ENCODE measurements around the gene PBX1. TPM values are rescaled to one million over a fixed set of nuclear protein-coding genes. Genes with fewer than 3 reads are reported as not detected.

Gene PBX1
- total and polyA plus RNA-seq, 2 of the 4 experiments (the other 2 are of a cell fraction) = 13.9 to 17.9 TPM

DNA sequence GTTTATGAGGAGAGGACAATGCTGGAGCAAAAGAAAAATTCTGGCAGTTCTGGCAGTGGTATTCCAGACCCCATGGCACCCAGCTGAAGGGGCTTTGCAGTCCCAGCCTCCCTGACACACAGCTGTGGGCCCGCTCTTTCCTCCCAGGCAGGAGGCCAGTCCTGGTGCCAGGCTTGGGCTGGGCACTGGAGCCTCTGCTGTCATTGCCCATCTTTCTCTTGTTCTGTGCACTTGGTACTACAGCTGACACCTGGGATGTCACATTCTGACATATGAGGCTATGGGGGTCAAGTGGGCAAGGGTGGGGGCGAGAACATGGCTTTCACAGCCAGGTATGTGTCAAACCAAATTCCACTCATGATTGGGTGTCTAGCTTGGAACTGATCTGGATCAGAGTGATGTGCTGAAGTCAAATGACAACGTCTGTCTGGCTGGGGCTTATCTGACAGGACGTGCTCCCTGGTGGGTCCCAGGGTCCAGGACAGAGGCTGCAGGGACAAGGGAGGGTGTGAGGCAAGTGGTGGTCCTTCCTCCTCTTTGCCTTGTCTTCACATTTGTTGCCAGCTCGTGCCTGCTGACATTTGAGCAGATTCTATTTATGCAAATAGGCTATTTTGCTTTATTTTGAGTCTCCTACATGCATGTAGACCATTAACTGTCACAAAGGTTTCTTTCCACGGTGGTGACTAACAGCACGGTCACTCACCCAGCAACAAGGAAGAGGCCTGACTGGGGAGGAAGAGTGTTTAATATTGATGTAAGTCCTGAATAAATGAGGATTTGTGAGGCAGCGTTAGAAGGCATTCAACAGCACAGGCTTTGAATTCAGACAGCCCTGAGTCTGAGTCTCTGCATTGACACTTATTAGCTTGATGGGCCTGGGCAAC is 336.3 kb downstream of the PBX1 start:
- no peak overlapping the region for H2BK5ac ChIP-seq (ENCODE audit: low read depth, low read length, poor library complexity, severe bottlenecking)
- no peaks in the 10 kb centered on the region for H3K79me1 ChIP-seq (ENCODE audit: low read depth in 1 of 2, low read length in 2 of 2)
- no peaks in the 10 kb centered on the region for H3K27me3 ChIP-seq (ENCODE audit: control insufficient read depth, insufficient read depth, low read length)
- dilution Hi-C loops (cut with HindIII; ENCODE audit: low sequenced_read_pairs, unreplicated experiment) (no loop called here), intact Hi-C loops (cut with micrococcal nuclease) (no loop called here), in situ Hi-C loops (cut with MboI; ENCODE audit: low sequenced_read_pairs) (no loop called here)
- no peak overlapping the region for H2BK20ac ChIP-seq (ENCODE audit: low read depth, low read length)
- H2BK15ac ChIP-seq (ENCODE audit: low read depth, low read length) = no peak overlapping the region
- H3K9me1 ChIP-seq (ENCODE audit: insufficient read depth, low read length) = no peaks in the 10 kb centered on the region
- no peak overlapping the region for H3K23ac ChIP-seq (ENCODE audit: low read depth, low read length)
- no peaks in the 10 kb centered on the region for H3K4me1 ChIP-seq (ENCODE audit: control insufficient read depth, insufficient read depth, low read length)
- no peak overlapping the region for H4K8ac ChIP-seq (ENCODE audit: low read depth in 2 of 2, low read length in 2 of 2)
- 0% methylated on average over 1 of the region's 8 CpGs; no CpG with 5 or more reads in 1 of the 2 experiments for WGBS, 2 experiments (ENCODE audit: extremely low coverage in 2 of 2, insufficient read length in 1 of 2)
- H2BK120ac ChIP-seq (ENCODE audit: low read depth, low read length) = no peak overlapping the region
- DNase-seq (no peak), ATAC-seq (ENCODE audit: low read depth) (no peak)
- no peaks in the 10 kb centered on the region for H3K36me3 ChIP-seq (ENCODE audit: control insufficient read depth, insufficient read depth, low read length)
- no peak overlapping the region for H3K9ac ChIP-seq (ENCODE audit: low read depth, low read length)
- no peak overlapping the region for H2AK9ac ChIP-seq (replicated peaks; ENCODE audit: low read depth, low read length, poor library complexity)
- ChIA-PET POLR2A (ENCODE audit: unreplicated experiment) (no interaction called here), CTCF (interaction anchor here (0.9 kb wide), 1 partner anchor 210 kb away, joined by 3 read pairs; no protein-coding TSS in a partner anchor)
- H3K27ac ChIP-seq (ENCODE audit: insufficient read depth, low read length) = no peak overlapping the region
- H2AFZ ChIP-seq (replicated peaks; ENCODE audit: low read length, poor library complexity) = no peak overlapping the region
- H4K5ac ChIP-seq (ENCODE audit: low read depth, low read length) = no peak overlapping the region
- no peaks in the 10 kb centered on the region for H4K20me1 ChIP-seq (ENCODE audit: insufficient read depth, low read length)
- no peak overlapping the region for H3K4me3 ChIP-seq (ENCODE audit: insufficient read depth, low read depth, low read length)
- H3K4ac ChIP-seq (ENCODE audit: low read depth, low read length) = no peak overlapping the region
- no peak overlapping the region for H3K56ac ChIP-seq (ENCODE audit: extremely low read depth, insufficient read depth, low read length)
- H3K4me2 ChIP-seq (ENCODE audit: low read depth, low read length) = no peak overlapping the region
- TF ChIP-seq CHD1 (IDR thresholded peaks at IDR 0.05; ENCODE audit: low read depth, low read length) (no peak), BHLHE40 (IDR thresholded peaks at IDR 0.05; ENCODE audit: low read depth, low read length) (no peak), RFX5 (IDR thresholded peaks at IDR 0.05; ENCODE audit: low read depth, low read length) (no peak), MAZ (IDR thresholded peaks at IDR 0.05; ENCODE audit: borderline replicate concordance, low read depth, low read length) (no peak), CEBPB (IDR thresholded peaks at IDR 0.05; ENCODE audit: low read depth, low read length) (no peak), RCOR1 (IDR thresholded peaks at IDR 0.05; ENCODE audit: insufficient replicate concordance, low read length) (no peak), SMC3 (IDR thresholded peaks at IDR 0.05; ENCODE audit: low read depth, low read length) (no peak), FOS (IDR thresholded peaks at IDR 0.05; ENCODE audit: low read depth, low read length) (no peak), POLR2A (IDR thresholded peaks at IDR 0.05; ENCODE audit: low read depth, low read length) (no peak), RAD21 (IDR thresholded peaks at IDR 0.05; ENCODE audit: low read length) (no peak), MAFK (IDR thresholded peaks at IDR 0.05; ENCODE audit: low read depth, low read length) (no peak)
- TF ChIP-seq, protein P1, sequence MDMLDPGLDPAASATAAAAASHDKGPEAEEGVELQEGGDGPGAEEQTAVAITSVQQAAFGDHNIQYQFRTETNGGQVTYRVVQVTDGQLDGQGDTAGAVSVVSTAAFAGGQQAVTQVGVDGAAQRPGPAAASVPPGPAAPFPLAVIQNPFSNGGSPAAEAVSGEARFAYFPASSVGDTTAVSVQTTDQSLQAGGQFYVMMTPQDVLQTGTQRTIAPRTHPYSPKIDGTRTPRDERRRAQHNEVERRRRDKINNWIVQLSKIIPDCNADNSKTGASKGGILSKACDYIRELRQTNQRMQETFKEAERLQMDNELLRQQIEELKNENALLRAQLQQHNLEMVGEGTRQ (IDR thresholded peaks at IDR 0.05; ENCODE audit: low read depth, low read length) = no peak
- TF ChIP-seq, protein P2, sequence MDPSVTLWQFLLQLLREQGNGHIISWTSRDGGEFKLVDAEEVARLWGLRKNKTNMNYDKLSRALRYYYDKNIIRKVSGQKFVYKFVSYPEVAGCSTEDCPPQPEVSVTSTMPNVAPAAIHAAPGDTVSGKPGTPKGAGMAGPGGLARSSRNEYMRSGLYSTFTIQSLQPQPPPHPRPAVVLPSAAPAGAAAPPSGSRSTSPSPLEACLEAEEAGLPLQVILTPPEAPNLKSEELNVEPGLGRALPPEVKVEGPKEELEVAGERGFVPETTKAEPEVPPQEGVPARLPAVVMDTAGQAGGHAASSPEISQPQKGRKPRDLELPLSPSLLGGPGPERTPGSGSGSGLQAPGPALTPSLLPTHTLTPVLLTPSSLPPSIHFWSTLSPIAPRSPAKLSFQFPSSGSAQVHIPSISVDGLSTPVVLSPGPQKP (IDR thresholded peaks at IDR 0.05; ENCODE audit: borderline replicate concordance, low read depth, low read length) = no peak
- H3K9me3 ChIP-seq (ENCODE audit: control insufficient read depth, insufficient read depth, low read length) = no peaks in the 10 kb centered on the region
- H3K14ac ChIP-seq (replicated peaks; ENCODE audit: low read depth, low read length) = no peak overlapping the region
- no peak overlapping the region for H2AK5ac ChIP-seq (ENCODE audit: low read depth, low read length)
- H3K18ac ChIP-seq (ENCODE audit: low read depth, low read length) = no peak overlapping the region
- H4K91ac ChIP-seq (ENCODE audit: insufficient read depth, low read depth, low read length) = no peak overlapping the region
- BruUV-seq (replicated peaks) = no TSS peak
